ENCODE measurements around the gene TPD52L2. TPM values are rescaled to one million over a fixed set of nuclear protein-coding genes. Genes with fewer than 3 reads are reported as not detected.

The TPD52L2 gene
- total RNA-seq, 1 donor from 2014 or later, result 85.5 TPM

DNA sequence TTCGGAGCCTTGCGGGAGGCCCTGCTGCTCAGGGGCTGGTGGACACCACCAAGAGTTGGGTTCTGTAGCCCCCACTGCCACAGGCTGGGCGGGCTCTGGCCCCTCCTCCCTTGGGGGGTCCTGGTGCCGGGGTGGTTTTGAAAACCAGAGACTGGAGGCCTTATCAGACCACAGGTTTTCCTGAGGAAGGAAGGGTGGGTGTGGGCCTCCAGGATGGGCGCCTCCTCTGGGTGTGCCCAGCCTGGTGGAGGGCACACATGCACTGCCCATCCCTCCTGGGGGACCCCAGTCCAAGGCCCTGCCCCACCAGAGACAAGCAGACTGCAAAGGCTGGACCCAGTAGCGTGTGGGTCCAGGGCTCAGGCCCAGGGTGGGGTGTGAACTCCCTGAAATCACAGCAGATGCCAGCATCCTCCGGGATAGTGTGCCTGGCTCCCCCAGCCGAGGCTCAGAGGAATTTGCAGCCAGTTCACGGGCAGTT is 20.5 kb upstream of the TPD52L2 start:
- no peak for DNase-seq (ENCODE audit: low spot score)
- H3K4me1 Mint-ChIP-seq (ENCODE audit: unreplicated experiment), result peaks cover 8% of the 10 kb centered on the region
- H3K36me3 Mint-ChIP-seq (ENCODE audit: low read depth, unreplicated experiment), result no peaks in the 10 kb centered on the region
- H3K4me3 Mint-ChIP-seq (ENCODE audit: unreplicated experiment), result no peak overlapping the region
- peaks cover 2% of the 10 kb centered on the region for H3K27me3 Mint-ChIP-seq (ENCODE audit: unreplicated experiment)
- H3K9me3 Mint-ChIP-seq (ENCODE audit: unreplicated experiment), result no peaks in the 10 kb centered on the region
- no peak overlapping the region for H3K27ac Mint-ChIP-seq (ENCODE audit: unreplicated experiment)
- TF ChIP-seq, protein P1, sequence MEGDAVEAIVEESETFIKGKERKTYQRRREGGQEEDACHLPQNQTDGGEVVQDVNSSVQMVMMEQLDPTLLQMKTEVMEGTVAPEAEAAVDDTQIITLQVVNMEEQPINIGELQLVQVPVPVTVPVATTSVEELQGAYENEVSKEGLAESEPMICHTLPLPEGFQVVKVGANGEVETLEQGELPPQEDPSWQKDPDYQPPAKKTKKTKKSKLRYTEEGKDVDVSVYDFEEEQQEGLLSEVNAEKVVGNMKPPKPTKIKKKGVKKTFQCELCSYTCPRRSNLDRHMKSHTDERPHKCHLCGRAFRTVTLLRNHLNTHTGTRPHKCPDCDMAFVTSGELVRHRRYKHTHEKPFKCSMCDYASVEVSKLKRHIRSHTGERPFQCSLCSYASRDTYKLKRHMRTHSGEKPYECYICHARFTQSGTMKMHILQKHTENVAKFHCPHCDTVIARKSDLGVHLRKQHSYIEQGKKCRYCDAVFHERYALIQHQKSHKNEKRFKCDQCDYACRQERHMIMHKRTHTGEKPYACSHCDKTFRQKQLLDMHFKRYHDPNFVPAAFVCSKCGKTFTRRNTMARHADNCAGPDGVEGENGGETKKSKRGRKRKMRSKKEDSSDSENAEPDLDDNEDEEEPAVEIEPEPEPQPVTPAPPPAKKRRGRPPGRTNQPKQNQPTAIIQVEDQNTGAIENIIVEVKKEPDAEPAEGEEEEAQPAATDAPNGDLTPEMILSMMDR (IDR thresholded peaks at IDR 0.05; ENCODE audit: unreplicated experiment), result no peak

GRCh38 chr20:63846128-63846771 is 18.8 kb upstream of the TPD52L2 start:
- H3K36me3 Mint-ChIP-seq (ENCODE audit: low read depth, unreplicated experiment), result peaks cover 4% of the 10 kb centered on the region
- no peak for DNase-seq (ENCODE audit: low spot score)
- H3K4me3 Mint-ChIP-seq (ENCODE audit: unreplicated experiment), result no peak overlapping the region
- peaks cover 7% of the 10 kb centered on the region for H3K27me3 Mint-ChIP-seq (ENCODE audit: unreplicated experiment)
- H3K27ac Mint-ChIP-seq (ENCODE audit: unreplicated experiment), result no peak overlapping the region
- no peaks in the 10 kb centered on the region for H3K9me3 Mint-ChIP-seq (ENCODE audit: unreplicated experiment)
- H3K4me1 Mint-ChIP-seq (ENCODE audit: unreplicated experiment), result peaks cover 13% of the 10 kb centered on the region
- TF ChIP-seq, protein P1 (IDR thresholded peaks at IDR 0.05; ENCODE audit: unreplicated experiment), result no peak

GRCh38 chr20:63846888-63847236 is 18.2 kb upstream of the TPD52L2 start:
- H3K27me3 Mint-ChIP-seq (ENCODE audit: unreplicated experiment), result peaks cover 9% of the 10 kb centered on the region
- no peak overlapping the region for H3K27ac Mint-ChIP-seq (ENCODE audit: unreplicated experiment)
- TF ChIP-seq, protein P1 (IDR thresholded peaks at IDR 0.05; ENCODE audit: unreplicated experiment), result no peak
- H3K4me1 Mint-ChIP-seq (ENCODE audit: unreplicated experiment), result peaks cover 13% of the 10 kb centered on the region
- H3K36me3 Mint-ChIP-seq (ENCODE audit: low read depth, unreplicated experiment), result peaks cover 4% of the 10 kb centered on the region
- H3K9me3 Mint-ChIP-seq (ENCODE audit: unreplicated experiment), result no peaks in the 10 kb centered on the region
- no peak overlapping the region for H3K4me3 Mint-ChIP-seq (ENCODE audit: unreplicated experiment)
- DNase-seq (ENCODE audit: low spot score), result no peak

DNA sequence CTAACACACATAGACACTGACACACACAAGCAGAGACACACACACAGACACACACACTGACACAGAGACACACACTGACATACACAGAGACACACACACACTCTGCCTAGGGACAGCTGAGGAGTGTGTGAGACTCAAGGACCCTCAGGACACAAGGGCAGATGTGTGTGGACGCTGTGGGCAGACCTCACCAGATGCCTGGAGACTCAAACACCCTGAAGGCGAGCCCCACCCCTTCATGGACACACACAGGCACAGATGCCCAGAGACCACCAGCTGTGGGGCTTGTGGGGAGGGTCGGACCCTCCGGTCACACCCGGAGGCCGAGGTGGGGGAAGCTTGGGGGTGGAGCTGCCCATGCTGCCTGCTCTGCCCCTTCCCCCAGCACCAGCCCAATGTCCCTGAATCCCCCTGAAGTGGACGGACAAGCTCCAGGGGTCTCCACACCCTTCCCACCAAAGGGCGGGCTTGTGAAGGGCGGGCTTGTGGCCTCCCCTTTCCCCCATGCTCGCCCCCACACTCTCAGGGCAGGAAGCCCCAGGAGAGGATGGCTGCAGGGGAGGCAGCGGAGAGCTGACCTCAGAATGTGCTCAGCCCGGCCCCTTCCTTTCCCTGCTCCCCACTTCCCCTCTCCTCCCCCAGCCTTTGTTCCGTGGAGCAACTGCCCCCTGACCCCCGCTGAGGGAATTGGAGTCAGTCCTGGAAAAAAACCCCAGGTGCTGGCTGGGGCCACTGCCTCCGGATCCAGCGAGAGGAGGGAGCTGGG is 17.6 kb upstream of the TPD52L2 start:
- peak; percentile 55 for DNase-seq (ENCODE audit: low spot score)
- Mint-ChIP-seq H3K4me3 (ENCODE audit: unreplicated experiment) (no peak overlapping the region), H3K27ac (ENCODE audit: unreplicated experiment) (peak overlapping the region; percentile 30), H3K36me3 (ENCODE audit: low read depth, unreplicated experiment) (peaks cover 4% of the 10 kb centered on the region), H3K9me3 (ENCODE audit: unreplicated experiment) (no peaks in the 10 kb centered on the region), H3K4me1 (ENCODE audit: unreplicated experiment) (peaks cover 10% of the 10 kb centered on the region), H3K27me3 (ENCODE audit: unreplicated experiment) (peaks cover 9% of the 10 kb centered on the region)
- TF ChIP-seq, protein P1 (IDR thresholded peaks at IDR 0.05; ENCODE audit: unreplicated experiment), result no peak
